HG03521 (cell line): ENCODE results near the gene NFATC3.

Experiments
- ATAC-seq: cut with Tn5 transposase; IDR thresholded peaks from one replicate; pipeline ENCODE4 v1.9.1; 2021; ENCODE audit warnings: mild to moderate bottlenecking, moderate library complexity; ENCODE audit not compliant: unreplicated experiment

NFATC3 gene

GRCh38 chr16:68072038-68072695 lies 13.0 kb upstream of the NFATC3 start:
- no peak for ATAC-seq

GRCh38 chr16:68073902-68074760 lies 11.0 kb upstream of the NFATC3 start:
- peak; percentile 5 for ATAC-seq

- ATAC-seq: peak; percentile 74
These were observed 10.2 kb upstream of the NFATC3 start for GRCh38 chr16:68074850-68075555.

- no peak for ATAC-seq
These were observed 9.2 kb upstream of the NFATC3 start for GRCh38 chr16:68075980-68076379.

- no peak for ATAC-seq
These were observed 8.6 kb upstream of the NFATC3 start for GRCh38 chr16:68076560-68076959.

GRCh38 chr16:68077866-68078700 lies 7.1 kb upstream of the NFATC3 start:
- ATAC-seq: no peak

- ATAC-seq: no peak
These were observed 6.3 kb upstream of the NFATC3 start for GRCh38 chr16:68078701-68079375.

GRCh38 chr16:68079376-68079625 lies 5.9 kb upstream of the NFATC3 start:
- ATAC-seq: no peak

- ATAC-seq: no peak
These were observed 5.4 kb upstream of the NFATC3 start for GRCh38 chr16:68079626-68080344.

GRCh38 chr16:68081861-68082628 lies 3.1 kb upstream of the NFATC3 start:
- ATAC-seq: no peak

GRCh38 chr16:68082629-68083238 lies 2.4 kb upstream of the NFATC3 start:
- ATAC-seq: no peak

- no peak for ATAC-seq
These were observed 1.9 kb upstream of the NFATC3 start for GRCh38 chr16:68083239-68083781.

- no peak for ATAC-seq
These were observed 1.2 kb upstream of the NFATC3 start for GRCh38 chr16:68083861-68084503.

GRCh38 chr16:68084504-68085258 lies 489 bp upstream of the NFATC3 start:
- peak; percentile 50 for ATAC-seq

- ATAC-seq: no peak
These were observed 1.2 kb downstream of the NFATC3 start for GRCh38 chr16:68086336-68086841.

- ATAC-seq: no peak
These were observed 1.7 kb downstream of the NFATC3 start for GRCh38 chr16:68086860-68087268.

GRCh38 chr16:68087688-68088087 lies 2.5 kb downstream of the NFATC3 start:
- no peak for ATAC-seq
